NCI-H2227 (cell line): ENCODE data around the gene CTSE.
"Not testable (repeated sequence)": the region's sequence is repeated elsewhere in the genome, so short reads cannot be mapped to it uniquely, and the experiment has no call there.

ENCODE experiments used
- DNase-seq: peaks from one replicate; lab custom pipeline; 2025; ENCODE audit not compliant: unreplicated experiment; lab: John Stamatoyannopoulos, UW

CTSE gene

GRCh38 chr1:206020393-206021007, 3.2 kb downstream of the CTSE start:
- no peak for DNase-seq

GRCh38 chr1:206015071-206015470, 8.6 kb downstream of the CTSE start:
- no peak for DNase-seq

- DNase-seq = no peak
These were observed 9.1 kb downstream of the CTSE start for GRCh38 chr1:206014601-206015000.

GRCh38 chr1:206013026-206013795, 10.5 kb downstream of the CTSE start:
- DNase-seq = no peak

GRCh38 chr1:206012086-206012859, 11.4 kb downstream of the CTSE start:
- DNase-seq = no peak

GRCh38 chr1:206011057-206011456, 12.6 kb downstream of the CTSE start:
- DNase-seq = no peak

- DNase-seq = no peak
These were observed 13.6 kb downstream of the CTSE start for GRCh38 chr1:206010060-206010459.

GRCh38 chr1:206006946-206007345, 16.7 kb downstream of the CTSE start:
- no peak for DNase-seq

- no peak for DNase-seq
These were observed 17.9 kb downstream of the CTSE start for GRCh38 chr1:206005778-206006180.

GRCh38 chr1:206005234-206005633, 18.5 kb downstream of the CTSE start:
- DNase-seq = no peak

- DNase-seq = peak; percentile 12
These were observed 18.9 kb downstream of the CTSE start for GRCh38 chr1:206004826-206005225.

- no peak for DNase-seq
These were observed 19.6 kb downstream of the CTSE start for GRCh38 chr1:206003854-206004800.

- DNase-seq = no peak
These were observed 20.6 kb downstream of the CTSE start, which contains the start of gene RAB7B for GRCh38 chr1:206002871-206003801. Gene RAB7B (minus strand): TSS chr1:206003395. CDS start chr1:205994135, 9,260 bp downstream.

- no peak for DNase-seq
These were observed 21.5 kb downstream of the CTSE start for GRCh38 chr1:206002160-206002559.

- DNase-seq = no peak
These were observed 22.2 kb downstream of the CTSE start for GRCh38 chr1:206001476-206001888.

- DNase-seq = no peak
These were observed 22.9 kb downstream of the CTSE start for GRCh38 chr1:206000641-206001339.

- DNase-seq = no peak
These were observed 25.0 kb downstream of the CTSE start for GRCh38 chr1:205998457-205999241.

GRCh38 chr1:205996641-205997040, 27.1 kb downstream of the CTSE start:
- not testable (repeated sequence) for DNase-seq
